ENCODE measurements around the gene CAPN15.

The CAPN15 gene

GRCh38 chr16:526181-527014 lies 1.1 kb upstream of the CAPN15 start:
- DNase-seq, result peak; percentile 47

GRCh38 chr16:528111-529011 lies 849 bp downstream of the CAPN15 start:
- peak; percentile 69 for DNase-seq

- DNase-seq, result peak; percentile 43
Observed at GRCh38 chr16:529012-529575, 1.6 kb downstream of the CAPN15 start.

GRCh38 chr16:530111-530817 lies 2.8 kb downstream of the CAPN15 start:
- no peak for DNase-seq

GRCh38 chr16:531494-532125 lies 4.1 kb downstream of the CAPN15 start:
- DNase-seq, result no peak

- DNase-seq, result no peak
Observed at GRCh38 chr16:533391-534123, 6.0 kb downstream of the CAPN15 start.

- DNase-seq, result no peak
Observed at GRCh38 chr16:534135-534534, 6.6 kb downstream of the CAPN15 start.

GRCh38 chr16:534856-535445 lies 7.4 kb downstream of the CAPN15 start:
- DNase-seq, result no peak

- peak; percentile 37 for DNase-seq
Observed at GRCh38 chr16:535446-536405, 8.2 kb downstream of the CAPN15 start.

- no peak for DNase-seq
Observed at GRCh38 chr16:536746-537145, 9.2 kb downstream of the CAPN15 start.

GRCh38 chr16:537415-538335 lies 10.2 kb downstream of the CAPN15 start:
- no peak for DNase-seq

GRCh38 chr16:539901-540530 lies 12.5 kb downstream of the CAPN15 start:
- DNase-seq, result no peak

- no peak for DNase-seq
Observed at GRCh38 chr16:540645-541340, 13.3 kb downstream of the CAPN15 start.

GRCh38 chr16:543301-544164 lies 16.0 kb downstream of the CAPN15 start:
- no peak for DNase-seq

- DNase-seq, result no peak
Observed at GRCh38 chr16:544517-544916, 17.0 kb downstream of the CAPN15 start.

- DNase-seq, result peak; percentile 74
Observed at GRCh38 chr16:546909-547770, 19.6 kb downstream of the CAPN15 start.

All from stimulated activated CD8-positive, alpha-beta memory T cell treated with anti-CD3 and anti-CD28 coated beads, Interleukin-4, amount 100 ng/mL, for 48 hours (primary cell).